ENCODE measurements around the gene TMEM267.

- no peak for TF ChIP-seq ATF2 (IDR thresholded peaks at IDR 0.05; ENCODE audit: low read length)
- no peak for TF ChIP-seq SUZ12 (IDR thresholded peaks at IDR 0.05; ENCODE audit: low read length)
- no peak for TF ChIP-seq RXRA (IDR thresholded peaks at IDR 0.05; ENCODE audit: insufficient read depth, low read depth, low read length)
These were observed 54.0 kb downstream of the TMEM267 start for GRCh38 chr5:43429706-43430105.

All from H1 (cell line).